Caco-2 (cell line): ENCODE measurements around the gene DTD2. TPM values are rescaled to one million over a fixed set of nuclear protein-coding genes. Genes with fewer than 3 reads are reported as not detected.

Source experiments
- BruUV-seq: library from RNA; stranded (reverse); fragments of 400-500 nt; replicated peaks from 2 replicates; lab custom pipeline; 2021; lab: Mats Ljungman, UMichigan
- CTCF ChIA-PET: fragments of 300-600 bp; sonication (Branson Sonifier 250); formaldehyde crosslinking; loops from one replicate; lab custom pipeline; 2022; ENCODE audit warnings: antibody characterized with exemption; lab: Charles Lee
- POLR2A ChIA-PET: fragments of 300-600 bp; sonication (Branson Sonifier 250); formaldehyde crosslinking; loops from one replicate; lab custom pipeline; 2022; ENCODE audit warnings: antibody characterized with exemption; lab: Charles Lee
- DNase-seq, 2 experiments: peaks; one replicate each; pipeline versions ENCODE4 v3.0.0 to v3.0.0-alpha.2; 2020 to 2022
- H3K27me3 ChIP-seq: replicated peaks from 2 replicates; pipeline ENCODE4 v1.6.0; 2011; ENCODE audit warnings: low read length; ENCODE audit not compliant: control insufficient read depth, insufficient read depth
- H3K36me3 ChIP-seq: 2 replicates; pipeline ENCODE4 v1.5.1; 2011; ENCODE audit warnings: low read length; ENCODE audit not compliant: control insufficient read depth, insufficient read depth
- H3K4me1 ChIP-seq: fragments of 250-450 bp; sonication (Bioruptor Pico); 2 replicates; pipeline ENCODE4 v1.5.1; 2020; ENCODE audit warnings: mild to moderate bottlenecking
- H3K4me3 ChIP-seq: 2 replicates; pipeline ENCODE4 v1.5.1; 2011; ENCODE audit warnings: low read depth, mild to moderate bottlenecking, control low read depth, low read length
- H3K9me3 ChIP-seq: fragments of 250-450 bp; sonication (Bioruptor Pico); 2 replicates; pipeline ENCODE4 v1.5.1; 2020; ENCODE audit warnings: mild to moderate bottlenecking, moderate library complexity
- H3K27ac Mint-ChIP-seq: one replicate; pipeline ENCODE4 v1.8.0; 2022; ENCODE audit warnings: mixed read lengths; ENCODE audit not compliant: unreplicated experiment
- H3K27me3 Mint-ChIP-seq: one replicate; pipeline ENCODE4 v1.8.0; 2022; ENCODE audit warnings: mixed read lengths; ENCODE audit not compliant: insufficient read depth, unreplicated experiment
- H3K36me3 Mint-ChIP-seq: one replicate; pipeline ENCODE4 v1.8.0; 2022; ENCODE audit warnings: mild to moderate bottlenecking, mixed read lengths; ENCODE audit not compliant: insufficient read depth, unreplicated experiment
- H3K4me1 Mint-ChIP-seq: one replicate; pipeline ENCODE4 v1.8.0; 2022; ENCODE audit warnings: low read depth, mixed read lengths; ENCODE audit not compliant: unreplicated experiment
- H3K4me3 Mint-ChIP-seq: one replicate; pipeline ENCODE4 v1.8.0; 2022; ENCODE audit warnings: mild to moderate bottlenecking, moderate library complexity, mixed read lengths; ENCODE audit not compliant: unreplicated experiment
- H3K9me3 Mint-ChIP-seq: one replicate; pipeline ENCODE4 v1.8.0; 2022; ENCODE audit warnings: mixed read lengths; ENCODE audit not compliant: unreplicated experiment
- CTCF ChIP-seq, 2 experiments: fragments of 200-600 bp in 1 of 2; IDR thresholded peaks; 1 replicate in 1 of 2; 2 replicates in 1 of 2; pipeline versions ENCODE4 v1.5.1 to v1.8.0; 2011 to 2022; ENCODE audit warnings: antibody characterized with exemption in 1 of 2, control low read depth in 1 of 2, inconsistent platforms in 1 of 2, low read depth in 1 of 2, low read length in 1 of 2, mild to moderate bottlenecking in 1 of 2, moderate library complexity in 1 of 2; ENCODE audit not compliant: insufficient read depth in 1 of 2, severe bottlenecking in 1 of 2, unreplicated experiment in 1 of 2
- intact Hi-C: fragments of 100-400 bp; cut with micrococcal nuclease; formaldehyde crosslinking; loops from one replicate; pipeline ENCODE4 v1.10.0; 2022; ENCODE audit not compliant: unreplicated experiment
- total RNA-seq: library from RNA; stranded (reverse); gene quantifications from 2 replicates; pipeline ENCODE4 v1.2.3, GENCODE V29; 2022

The DTD2 gene
- total RNA-seq, 1 experiment from 2014 or later: 20.0 TPM

- no peak overlapping the region for H3K27ac Mint-ChIP-seq
- no peak overlapping the region for H3K4me3 Mint-ChIP-seq
- H3K36me3 ChIP-seq: no peaks in the 10 kb centered on the region
- ChIA-PET CTCF (interaction anchor here (0.7 kb wide), 1 partner anchor 51 kb away, joined by 3 read pairs; no protein-coding TSS in a partner anchor), POLR2A (no interaction called here)
- peaks cover 13% of the 10 kb centered on the region for H3K4me1 ChIP-seq
- DNase-seq: no peak
- peaks cover 16% of the 10 kb centered on the region for H3K4me1 Mint-ChIP-seq
- H3K9me3 ChIP-seq: no peaks in the 10 kb centered on the region
- intact Hi-C loops: no loop called here
- no peak overlapping the region for H3K4me3 ChIP-seq
- TF ChIP-seq CTCF (IDR thresholded peaks at IDR 0.05; ENCODE audit: insufficient read depth in 1 of 2, low read depth in 1 of 2, low read length in 1 of 2, severe bottlenecking in 1 of 2, unreplicated experiment in 1 of 2): no peak
- no peaks in the 10 kb centered on the region for H3K27me3 ChIP-seq
- H3K27me3 Mint-ChIP-seq: no peaks in the 10 kb centered on the region
- H3K36me3 Mint-ChIP-seq: peaks cover 6% of the 10 kb centered on the region
- H3K9me3 Mint-ChIP-seq: no peaks in the 10 kb centered on the region
- BruUV-seq: no TSS peak
Observed at GRCh38 chr14:31461545-31461944, 4.2 kb upstream of the DTD2 start.

- peak in 1 of 2 experiments; percentile 36 for DNase-seq
- peaks cover 13% of the 10 kb centered on the region for H3K4me1 ChIP-seq
- Mint-ChIP-seq H3K9me3 (no peaks in the 10 kb centered on the region), H3K27me3 (no peaks in the 10 kb centered on the region), H3K27ac (peak overlapping the region; percentile 97), H3K4me3 (peak overlapping the region; percentile 92), H3K4me1 (peaks cover 25% of the 10 kb centered on the region), H3K36me3 (peaks cover 7% of the 10 kb centered on the region)
- intact Hi-C loops: loop anchor here (1.0 to 10.0 kb wide), 3 partner anchors 38 to 1014 kb away; partner anchors contain the start of gene HEATR5A
- ChIA-PET CTCF (interaction anchor here (1.1 kb wide), 1 partner anchor 81 kb away, joined by 3 read pairs; no protein-coding TSS in a partner anchor), POLR2A (interaction anchor here (0.6 to 1.5 kb wide), 5 partner anchors 38 to 619 kb away, joined by 3 to 15 read pairs (median 4); partner anchors contain the start of genes ARHGAP5, COCH and HEATR5A)
- H3K4me3 ChIP-seq: peak overlapping the region; percentile 35
- no peaks in the 10 kb centered on the region for H3K9me3 ChIP-seq
- TSS peak; percentile 57 for BruUV-seq
- H3K36me3 ChIP-seq: no peaks in the 10 kb centered on the region; the same call in 1 of the 2 replicates
- no peaks in the 10 kb centered on the region for H3K27me3 ChIP-seq
- TF ChIP-seq CTCF (IDR thresholded peaks at IDR 0.05; ENCODE audit: insufficient read depth in 1 of 2, low read depth in 1 of 2, low read length in 1 of 2, severe bottlenecking in 1 of 2, unreplicated experiment in 1 of 2): no peak
Observed at GRCh38 chr14:31457665-31458659, 656 bp upstream of the DTD2 start.

- DNase-seq: peak in 1 of 2 experiments; percentile 44
- no peaks in the 10 kb centered on the region for H3K4me1 ChIP-seq
- no peaks in the 10 kb centered on the region for H3K27me3 Mint-ChIP-seq
- TF ChIP-seq CTCF (IDR thresholded peaks at IDR 0.05; ENCODE audit: insufficient read depth in 1 of 2, low read depth in 1 of 2, low read length in 1 of 2, severe bottlenecking in 1 of 2, unreplicated experiment in 1 of 2): peak; percentile 39 to 47
- BruUV-seq: no TSS peak
- CTCF ChIA-PET: interaction anchor here (1.7 kb wide), 1 partner anchor 30 kb away, joined by 8 read pairs; the partner anchor contains the start of gene HEATR5A
- intact Hi-C loops: loop anchor here (1.0 to 10.0 kb wide), 2 partner anchors 61 to 805 kb away; no protein-coding TSS in a partner anchor
- POLR2A ChIA-PET: interaction anchor here (1.8 kb wide), 1 partner anchor 30 kb away, joined by 12 read pairs; the partner anchor contains the start of gene HEATR5A
- H3K9me3 ChIP-seq: no peaks in the 10 kb centered on the region
- H3K4me3 ChIP-seq: no peak overlapping the region
- peaks cover 5% of the 10 kb centered on the region for H3K36me3 Mint-ChIP-seq
- no peak overlapping the region for H3K4me3 Mint-ChIP-seq
- H3K36me3 ChIP-seq: no peaks in the 10 kb centered on the region; the same call in 1 of the 2 replicates
- no peaks in the 10 kb centered on the region for H3K9me3 Mint-ChIP-seq
- no peaks in the 10 kb centered on the region for H3K4me1 Mint-ChIP-seq
- H3K27ac Mint-ChIP-seq: no peak overlapping the region
- H3K27me3 ChIP-seq: no peaks in the 10 kb centered on the region
Observed at GRCh38 chr14:31449971-31450610, 7.2 kb downstream of the DTD2 start.
